Peyer's patch (tissue), 4 donors: ENCODE data around the gene VSIR. TPM values are rescaled to one million over a fixed set of nuclear protein-coding genes. Genes with fewer than 3 reads are reported as not detected.

Source experiments
- DNase-seq, 3 donors: peaks; one replicate each; pipeline ENCODE4 v3.0.0-alpha.2; 2017 to 2019
- H3K27ac ChIP-seq, 4 donors: fragments of 200-600 bp; sonication (generic); one replicate each; pipeline ENCODE4 v1.5.1; 2016 to 2019
- H3K27me3 ChIP-seq, 2 donors: fragments of 200-600 bp; sonication (generic); one replicate each; pipeline ENCODE4 v1.5.1; 2019
- H3K36me3 ChIP-seq, 3 donors: fragments of 200-600 bp; sonication (generic); one replicate each; pipeline ENCODE4 v1.5.1; 2016 to 2019
- H3K4me1 ChIP-seq, 4 donors: fragments of 200-600 bp; sonication (generic); one replicate each; pipeline ENCODE4 v1.5.1; 2016 to 2019
- H3K4me3 ChIP-seq, 4 donors: fragments of 200-600 bp; sonication (generic); 1 replicate in 3 of 4; 2 replicates in 1 of 4; pipeline ENCODE4 v1.5.1; 2016 to 2019; ENCODE audit warnings: mild to moderate bottlenecking in 1 of 4
- H3K9me3 ChIP-seq, 4 donors: fragments of 200-600 bp; sonication (generic); one replicate each; pipeline ENCODE4 v1.5.1; 2016 to 2019; ENCODE audit warnings: mild to moderate bottlenecking in 1 of 4
- CTCF ChIP-seq, 6 experiments: fragments of 450-650 bp in 4 of 6; fragments of 200-600 bp in 2 of 6; sonication (generic) in 1 of 6; IDR thresholded peaks; one replicate each; pipeline ENCODE4 v1.5.1; 2017 to 2019; ENCODE audit warnings: antibody characterized with exemption in 6 of 6, mild to moderate bottlenecking in 3 of 6, moderate library complexity in 1 of 6
- POLR2A ChIP-seq, 2 donors: fragments of 450-650 bp; IDR thresholded peaks; one replicate each; pipeline ENCODE4 v1.5.1; 2017; ENCODE audit warnings: antibody characterized with exemption in 2 of 2, mild to moderate bottlenecking in 2 of 2, moderate library complexity in 2 of 2
- total RNA-seq, 4 donors: library from RNA; depleted of rRNA; stranded (reverse); fragments of >200 nt; gene quantifications; one replicate each; pipeline ENCODE4 v1.1.0, GENCODE V29; 2016

The VSIR gene
- total RNA-seq, 4 donors from 2014 or later: 38.0 to 169 (median 127) TPM

- Histone ChIP-seq H3K27ac (peak overlapping the region in 1 of 4 donors; percentile 35), H3K4me3 (no peak overlapping the region), H3K27me3 (no peaks in the 10 kb centered on the region), H3K4me1 (peaks cover 0 to 3% (median 0%) of the 10 kb centered on the region in 4 donors), H3K36me3 (no peaks in the 10 kb centered on the region), H3K9me3 (no peaks in the 10 kb centered on the region)
- peak in 1 of 3 donors; percentile 39 for DNase-seq
- TF ChIP-seq POLR2A (IDR thresholded peaks at IDR 0.05) (no peak), CTCF (IDR thresholded peaks at IDR 0.05) (no peak)
These were observed 24.9 kb upstream of the VSIR start for GRCh38 chr10:71798308-71798624.

GRCh38 chr10:71797533-71798307 lies 24.4 kb upstream of the VSIR start:
- Histone ChIP-seq H3K9me3 (no peaks in the 10 kb centered on the region), H3K4me3 (no peak overlapping the region), H3K36me3 (no peaks in the 10 kb centered on the region), H3K27me3 (no peaks in the 10 kb centered on the region), H3K27ac (peak overlapping the region in 1 of 4 donors; percentile 35), H3K4me1 (peaks cover 0 to 3% (median 0%) of the 10 kb centered on the region in 4 donors)
- TF ChIP-seq CTCF (IDR thresholded peaks at IDR 0.05) (no peak), POLR2A (IDR thresholded peaks at IDR 0.05) (no peak)
- no peak for DNase-seq

- no peaks in the 10 kb centered on the region for H3K36me3 ChIP-seq
- DNase-seq: no peak
- no peaks in the 10 kb centered on the region for H3K27me3 ChIP-seq
- H3K9me3 ChIP-seq: no peaks in the 10 kb centered on the region
- H3K4me3 ChIP-seq: no peak overlapping the region
- TF ChIP-seq POLR2A (IDR thresholded peaks at IDR 0.05): no peak
- no peak for TF ChIP-seq CTCF (IDR thresholded peaks at IDR 0.05)
- H3K27ac ChIP-seq: no peak overlapping the region
- peaks cover 0 to 3% (median 0%) of the 10 kb centered on the region in 4 donors for H3K4me1 ChIP-seq
These were observed 23.6 kb upstream of the VSIR start for GRCh38 chr10:71796749-71797405.

- Histone ChIP-seq H3K36me3 (no peaks in the 10 kb centered on the region), H3K4me1 (peaks cover 0 to 4% (median 0%) of the 10 kb centered on the region in 4 donors)
These were observed 21.9 kb upstream of the VSIR start for GRCh38 chr10:71795248-71795647.

More at GRCh38 chr10:71795248-71795647, 21.9 kb upstream of the VSIR start:
- DNase-seq: no peak
- H3K9me3 ChIP-seq: no peaks in the 10 kb centered on the region
- no peaks in the 10 kb centered on the region for H3K27me3 ChIP-seq
- H3K4me3 ChIP-seq: no peak overlapping the region
- no peak overlapping the region for H3K27ac ChIP-seq
- TF ChIP-seq POLR2A (IDR thresholded peaks at IDR 0.05): no peak
- no peak for TF ChIP-seq CTCF (IDR thresholded peaks at IDR 0.05)
